Renal cortical epithelial cell (primary cell): ENCODE data around the gene GXYLT1. TPM values are rescaled to one million over a fixed set of nuclear protein-coding genes. Genes with fewer than 3 reads are reported as not detected.
"Not testable (repeated sequence)": the region's sequence is repeated elsewhere in the genome, so short reads cannot be mapped to it uniquely, and the experiment has no call there.

Experiments used
- DNase-seq: peaks from one replicate; pipeline ENCODE4 v3.0.0-alpha.2; 2011; ENCODE audit warnings: low read depth
- total RNA-seq: library from RNA; depleted of rRNA; stranded (reverse); fragments of >200 nt; gene quantifications from 2 replicates; pipeline ENCODE4 v1.2.3, GENCODE V29; 2014

GXYLT1 gene
- total RNA-seq, 1 donor from 2014 or later = 24.0 TPM

GRCh38 chr12:42145197-42145549 lies 499 bp upstream of the GXYLT1 start:
- DNase-seq = no peak

GRCh38 chr12:42144158-42144407 lies 591 bp downstream of the GXYLT1 start:
- DNase-seq = no peak

- peak; percentile 33 for DNase-seq
These were observed 1.1 kb downstream of the GXYLT1 start for GRCh38 chr12:42143452-42144157.

GRCh38 chr12:42141981-42142606 lies 2.6 kb downstream of the GXYLT1 start:
- no peak for DNase-seq

- DNase-seq = peak; percentile 77
These were observed 3.8 kb downstream of the GXYLT1 start for GRCh38 chr12:42140901-42141300.

GRCh38 chr12:42135259-42135814 lies 9.3 kb downstream of the GXYLT1 start:
- DNase-seq = peak; percentile 81

GRCh38 chr12:42130672-42131402 lies 13.8 kb downstream of the GXYLT1 start:
- peak; percentile 84 for DNase-seq

GRCh38 chr12:42129595-42130204 lies 15.0 kb downstream of the GXYLT1 start:
- peak; percentile 81 for DNase-seq

- DNase-seq = no peak
These were observed 15.8 kb downstream of the GXYLT1 start for GRCh38 chr12:42128888-42129287.

GRCh38 chr12:42128327-42128726 lies 16.3 kb downstream of the GXYLT1 start:
- peak; percentile 55 for DNase-seq

- no peak for DNase-seq
These were observed 17.7 kb downstream of the GXYLT1 start for GRCh38 chr12:42126963-42127362.

GRCh38 chr12:42125388-42125767 lies 19.3 kb downstream of the GXYLT1 start:
- DNase-seq = no peak

- DNase-seq = peak; percentile 75
These were observed 19.8 kb downstream of the GXYLT1 start for GRCh38 chr12:42124764-42125387.

GRCh38 chr12:42119085-42119633 lies 25.5 kb downstream of the GXYLT1 start:
- no peak for DNase-seq

GRCh38 chr12:42118136-42118879 lies 26.4 kb downstream of the GXYLT1 start:
- no peak for DNase-seq

- no peak for DNase-seq
These were observed 35.6 kb downstream of the GXYLT1 start for GRCh38 chr12:42109031-42109430.

GRCh38 chr12:42106791-42107190 lies 37.9 kb downstream of the GXYLT1 start:
- DNase-seq = not testable (repeated sequence)

GRCh38 chr12:42104784-42105183 lies 39.9 kb downstream of the GXYLT1 start:
- DNase-seq = peak; percentile 56

GRCh38 chr12:42104087-42104486 lies 40.6 kb downstream of the GXYLT1 start:
- DNase-seq = no peak

- DNase-seq = no peak
These were observed 41.5 kb downstream of the GXYLT1 start for GRCh38 chr12:42103155-42103554.

GRCh38 chr12:42102720-42103119 lies 42.0 kb downstream of the GXYLT1 start:
- DNase-seq = no peak
